Sigmoid colon (tissue), 4 donors: Measurements from ENCODE around the gene GANAB.
"Not testable (repeated sequence)": the region's sequence is repeated elsewhere in the genome, so short reads cannot be mapped to it uniquely, and the experiment has no call there.

Experiments
- CTCF ChIP-seq, 4 experiments: fragments of 450-650 bp in 3 of 4; fragments of 200-600 bp in 1 of 4; IDR thresholded peaks; one replicate each; pipeline ENCODE4 v1.5.1; 2016 to 2019; ENCODE audit warnings: antibody characterized with exemption in 4 of 4, mild to moderate bottlenecking in 3 of 4, moderate library complexity in 2 of 4
- EP300 ChIP-seq, 4 donors: sonication (generic); formaldehyde crosslinking; IDR thresholded peaks; one replicate each; pipeline ENCODE4 v1.6.1; 2017; ENCODE audit warnings: antibody characterized with exemption in 4 of 4
- POLR2A ChIP-seq, 2 donors: fragments of 450-650 bp; IDR thresholded peaks; one replicate each; pipeline ENCODE4 v1.6.1; 2016; ENCODE audit warnings: antibody characterized with exemption in 2 of 2, mild to moderate bottlenecking in 2 of 2, moderate library complexity in 2 of 2
- POLR2AphosphoS5 ChIP-seq, 4 donors: sonication (generic); formaldehyde crosslinking; IDR thresholded peaks; one replicate each; pipeline ENCODE4 v1.6.1; 2017; ENCODE audit warnings: antibody characterized with exemption in 4 of 4

DNA sequence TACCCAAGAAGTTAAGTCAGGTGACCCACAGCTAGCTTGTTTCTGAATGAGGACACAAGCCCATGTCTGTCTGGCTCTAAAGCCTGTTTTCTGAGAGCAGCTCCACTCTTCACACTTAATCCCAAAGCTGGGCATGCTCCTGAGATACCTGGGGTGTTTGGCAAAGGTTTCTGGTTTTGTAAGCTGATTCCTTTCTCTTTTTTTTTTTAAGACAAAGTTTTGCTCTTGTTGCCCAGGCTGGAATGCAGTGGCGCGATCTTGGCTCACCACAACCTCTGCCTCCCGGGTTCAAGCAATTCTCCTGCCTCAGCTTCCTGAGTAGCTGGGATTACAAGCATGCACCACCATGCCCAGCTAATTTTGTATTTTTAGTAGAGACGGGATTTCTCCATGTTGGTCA is 47.2 kb upstream of the GANAB start:
- TF ChIP-seq CTCF, POLR2A, POLR2AphosphoS5, EP300 (IDR thresholded peaks at IDR 0.05): not testable (repeated sequence)
